ENCODE results near the gene DBR1.

The DBR1 gene

DNA sequence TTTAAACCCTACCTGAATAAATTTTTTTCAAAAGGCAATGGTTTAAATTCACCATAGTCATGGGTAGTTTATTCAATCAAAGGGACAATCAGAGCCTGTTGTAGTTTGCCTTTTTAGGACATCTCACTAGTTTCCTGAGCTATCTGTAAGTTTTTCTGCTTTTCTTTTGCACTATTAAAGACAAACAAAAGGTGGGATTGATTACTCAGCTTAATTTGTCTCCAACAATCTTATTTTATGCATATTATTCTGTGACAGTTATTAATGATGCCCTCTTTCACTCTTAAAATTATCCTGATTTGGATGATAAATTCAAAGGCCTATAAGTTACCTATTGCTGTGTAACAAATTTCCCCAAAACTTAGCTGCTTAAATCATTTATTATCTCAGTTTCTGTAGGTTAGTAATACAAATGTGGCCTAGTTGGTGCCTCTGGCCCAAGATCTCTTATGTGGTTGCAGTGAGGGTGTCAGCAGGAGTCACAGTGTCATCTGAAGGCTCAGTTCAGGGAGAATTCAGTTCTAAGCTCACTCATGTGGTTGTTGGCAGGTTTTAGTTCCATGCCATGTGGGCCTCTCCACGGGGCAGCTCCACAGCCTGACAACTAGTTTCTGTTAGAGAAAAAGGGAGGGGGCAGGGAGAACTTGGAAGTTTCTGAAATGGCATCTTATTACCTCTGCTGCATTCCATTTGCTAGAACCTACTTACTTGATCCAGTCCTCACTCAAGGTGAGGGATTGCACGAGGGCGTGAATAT, 28.4 kb upstream of the DBR1 start:
- ChIA-PET POLR2A (no interaction called here), CTCF (interaction anchor here (1.3 kb wide), 1 partner anchor 16 kb away, joined by 4 read pairs; the partner anchor contains the start of gene ARMC8)
- TF ChIP-seq, protein P1, sequence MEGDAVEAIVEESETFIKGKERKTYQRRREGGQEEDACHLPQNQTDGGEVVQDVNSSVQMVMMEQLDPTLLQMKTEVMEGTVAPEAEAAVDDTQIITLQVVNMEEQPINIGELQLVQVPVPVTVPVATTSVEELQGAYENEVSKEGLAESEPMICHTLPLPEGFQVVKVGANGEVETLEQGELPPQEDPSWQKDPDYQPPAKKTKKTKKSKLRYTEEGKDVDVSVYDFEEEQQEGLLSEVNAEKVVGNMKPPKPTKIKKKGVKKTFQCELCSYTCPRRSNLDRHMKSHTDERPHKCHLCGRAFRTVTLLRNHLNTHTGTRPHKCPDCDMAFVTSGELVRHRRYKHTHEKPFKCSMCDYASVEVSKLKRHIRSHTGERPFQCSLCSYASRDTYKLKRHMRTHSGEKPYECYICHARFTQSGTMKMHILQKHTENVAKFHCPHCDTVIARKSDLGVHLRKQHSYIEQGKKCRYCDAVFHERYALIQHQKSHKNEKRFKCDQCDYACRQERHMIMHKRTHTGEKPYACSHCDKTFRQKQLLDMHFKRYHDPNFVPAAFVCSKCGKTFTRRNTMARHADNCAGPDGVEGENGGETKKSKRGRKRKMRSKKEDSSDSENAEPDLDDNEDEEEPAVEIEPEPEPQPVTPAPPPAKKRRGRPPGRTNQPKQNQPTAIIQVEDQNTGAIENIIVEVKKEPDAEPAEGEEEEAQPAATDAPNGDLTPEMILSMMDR (IDR thresholded peaks at IDR 0.05; ENCODE audit: insufficient read depth, low read length, missing control alignments), result no peak
- H3K4me3 ChIP-seq (ENCODE audit: low read depth, low read length), result no peak overlapping the region
- DNase-seq (ENCODE audit: low read depth, low spot score), result no peak

DNA sequence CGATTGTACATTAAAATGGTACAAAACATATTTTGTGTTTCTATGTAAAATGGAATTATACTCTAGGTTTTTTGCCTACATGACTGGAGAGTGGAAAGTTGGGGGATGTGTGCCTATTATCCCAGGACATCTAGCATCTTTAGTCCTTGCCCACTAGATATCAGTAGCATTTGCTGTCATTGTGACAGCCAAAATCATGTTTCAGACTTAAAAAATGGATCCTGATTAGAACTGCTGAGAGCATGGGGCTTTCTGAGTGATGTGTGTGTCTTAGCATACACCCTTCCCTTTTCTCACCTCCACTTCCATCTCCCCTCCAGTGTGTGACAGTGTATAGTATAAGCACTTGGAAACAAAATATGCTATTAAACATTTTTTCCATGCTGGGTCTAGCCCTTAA, 25.7 kb upstream of the DBR1 start:
- H3K4me3 ChIP-seq (ENCODE audit: low read depth, low read length), result no peak overlapping the region
- ChIA-PET POLR2A (no interaction called here), CTCF (interaction anchor here (1.1 kb wide), 1 partner anchor 8 kb away, joined by 3 read pairs; no protein-coding TSS in a partner anchor)
- DNase-seq (ENCODE audit: low read depth, low spot score), result no peak
- TF ChIP-seq, protein P1 (IDR thresholded peaks at IDR 0.05; ENCODE audit: insufficient read depth, low read length, missing control alignments), result no peak

DNA sequence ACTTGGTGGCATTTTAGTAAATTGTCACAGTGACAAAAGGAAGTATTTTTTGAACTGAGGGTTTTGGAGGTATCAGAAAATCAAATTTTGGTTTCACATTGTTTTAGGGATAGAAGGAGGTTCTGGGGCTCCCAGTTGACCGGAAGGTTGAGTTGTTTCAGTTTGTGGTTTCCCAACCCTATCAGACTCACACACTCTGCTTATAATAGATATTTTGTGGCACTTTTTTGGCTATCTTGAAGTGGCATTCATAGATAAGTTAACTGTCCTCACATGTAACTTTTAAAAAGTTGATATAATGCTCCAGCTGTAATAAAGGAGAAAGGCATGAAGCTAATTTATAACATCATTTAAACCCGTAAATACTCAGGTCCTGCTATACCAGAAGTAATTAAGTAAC, 25.1 kb upstream of the DBR1 start:
- ChIA-PET POLR2A (no interaction called here), CTCF (no interaction called here)
- no peak for DNase-seq (ENCODE audit: low read depth, low spot score)
- TF ChIP-seq, protein P1 (IDR thresholded peaks at IDR 0.05; ENCODE audit: insufficient read depth, low read length, missing control alignments), result no peak
- H3K4me3 ChIP-seq (ENCODE audit: low read depth, low read length), result no peak overlapping the region

DNA sequence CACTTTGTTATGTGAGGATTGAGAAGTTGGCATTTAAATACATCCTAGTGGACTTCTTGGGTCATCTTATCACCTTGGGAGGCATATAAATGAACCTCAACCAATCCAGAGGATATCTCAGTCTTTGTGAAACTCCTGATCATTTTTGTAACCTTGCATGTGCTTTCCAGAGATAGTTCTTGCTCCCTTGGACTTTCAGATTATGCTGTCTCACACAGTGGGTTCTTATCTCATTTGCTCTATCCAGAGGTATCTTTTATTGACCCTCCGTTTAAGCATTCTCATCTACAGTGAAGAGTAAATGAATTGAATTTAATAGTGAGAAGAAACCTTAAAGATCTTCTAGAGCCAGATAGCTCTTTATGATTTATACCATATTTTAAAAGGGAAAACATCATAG, 22.8 kb upstream of the DBR1 start:
- no peak for DNase-seq (ENCODE audit: low read depth, low spot score)
- POLR2A ChIA-PET, result no interaction called here
- CTCF ChIA-PET, result interaction anchor here (0.7 to 1.3 kb wide), 2 partner anchors 13 to 726 kb away, joined by 3 read pairs; no protein-coding TSS in a partner anchor
- no peak overlapping the region for H3K4me3 ChIP-seq (ENCODE audit: low read depth, low read length)
- TF ChIP-seq, protein P1 (IDR thresholded peaks at IDR 0.05; ENCODE audit: insufficient read depth, low read length, missing control alignments), result no peak

DNA sequence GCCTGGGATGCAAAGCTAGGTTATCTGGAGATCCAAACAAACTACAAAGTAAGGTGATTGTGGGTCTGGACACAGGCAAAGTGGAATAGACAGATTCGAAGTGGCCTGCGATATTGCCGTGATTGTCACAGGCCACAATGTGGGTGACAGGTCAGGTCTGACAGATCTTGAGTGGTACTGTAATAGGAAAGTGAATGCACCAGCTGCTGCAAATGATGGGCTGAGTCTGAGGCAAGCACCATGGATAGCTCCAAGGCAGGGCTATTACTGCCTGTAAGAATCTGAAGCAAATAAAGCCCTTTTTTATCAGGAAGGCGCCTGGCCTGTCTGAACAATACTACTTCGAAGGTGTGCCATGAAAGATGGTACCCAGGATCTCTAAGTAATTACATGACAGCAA, 22.3 kb upstream of the DBR1 start:
- CTCF ChIA-PET, result interaction anchor here (0.7 to 1.3 kb wide), 2 partner anchors 12 to 726 kb away, joined by 3 read pairs; no protein-coding TSS in a partner anchor
- TF ChIP-seq, protein P1 (IDR thresholded peaks at IDR 0.05; ENCODE audit: insufficient read depth, low read length, missing control alignments), result no peak
- no peak for DNase-seq (ENCODE audit: low read depth, low spot score)
- no peak overlapping the region for H3K4me3 ChIP-seq (ENCODE audit: low read depth, low read length)
- POLR2A ChIA-PET, result no interaction called here

DNA sequence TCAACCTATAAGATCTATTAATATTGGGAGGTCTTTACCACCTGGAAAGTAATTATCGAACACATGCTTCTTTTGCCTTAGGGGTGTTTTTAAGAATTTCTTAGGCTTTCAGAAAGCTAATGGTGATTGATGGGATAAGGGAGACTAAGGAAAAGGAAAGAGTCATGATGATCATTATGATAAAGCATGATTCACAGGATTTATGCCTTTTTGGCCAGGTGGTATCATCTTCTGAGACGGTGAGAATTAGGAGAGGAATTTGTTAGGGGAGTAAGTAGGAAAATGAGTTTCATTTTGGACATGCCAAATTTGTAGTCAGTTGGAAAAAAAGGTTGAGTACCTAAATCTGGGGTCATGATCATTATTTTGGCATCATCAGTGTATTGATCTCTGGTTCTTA, 21.3 kb upstream of the DBR1 start:
- ChIA-PET CTCF (no interaction called here), POLR2A (no interaction called here)
- DNase-seq (ENCODE audit: low read depth, low spot score), result no peak
- H3K4me3 ChIP-seq (ENCODE audit: low read depth, low read length), result no peak overlapping the region
- TF ChIP-seq, protein P1 (IDR thresholded peaks at IDR 0.05; ENCODE audit: insufficient read depth, low read length, missing control alignments), result no peak

Measured in AG04449 (cell line).